NCI-H526 (cell line): ENCODE measurements around the gene HEATR3.

ENCODE experiments used
- DNase-seq, 2 experiments: peaks; one replicate each; lab custom pipeline; 2025; lab: John Stamatoyannopoulos, UW

The HEATR3 gene

GRCh38 chr16:50152807-50153595 is 87.2 kb downstream of the HEATR3 start, which contains the start of gene TENT4B:
TENT4B (plus strand) TSS chr16:50153306; CDS start chr16:50153622, 316 bp downstream.
- peak; percentile 26 to 75 for DNase-seq

GRCh38 chr16:50153596-50154419 is 88.0 kb downstream of the HEATR3 start:
- DNase-seq = peak in 1 of 2 experiments; percentile 41

DNA sequence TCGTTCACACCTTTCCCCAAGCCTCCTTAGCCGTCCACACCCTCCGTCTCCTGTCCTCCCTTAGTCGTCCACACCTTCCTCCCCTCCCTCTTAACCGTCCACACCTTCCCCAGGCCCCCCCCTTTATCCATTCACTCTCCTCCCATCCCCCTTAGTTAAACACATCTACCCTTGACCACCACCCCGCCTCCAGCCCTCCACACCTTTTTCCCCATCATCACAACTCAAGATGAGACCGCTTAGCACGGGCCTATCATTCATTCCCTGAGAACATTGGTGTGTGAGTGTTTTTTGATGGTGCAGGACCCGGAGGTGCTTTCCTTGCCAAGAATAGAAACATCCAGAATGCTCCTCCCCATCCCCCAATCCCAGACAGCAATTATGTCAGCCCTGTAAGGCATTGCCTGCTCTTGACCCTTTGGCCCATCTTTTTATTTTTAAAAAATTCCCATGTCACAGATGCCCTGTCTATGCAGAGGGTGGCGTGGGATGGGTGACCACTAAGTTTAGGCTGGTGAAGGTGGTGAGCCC is 88.7 kb downstream of the HEATR3 start:
- peak in 1 of 2 experiments; percentile 11 for DNase-seq

GRCh38 chr16:50155925-50156324 is 90.2 kb downstream of the HEATR3 start:
- no peak for DNase-seq
